Spinal cord (tissue), 10 donors: ENCODE measurements around the gene ZNF215. TPM values are rescaled to one million over a fixed set of nuclear protein-coding genes. Genes with fewer than 3 reads are reported as not detected.
"Not testable (repeated sequence)": the region's sequence is repeated elsewhere in the genome, so short reads cannot be mapped to it uniquely, and the experiment has no call there.

Experiments
- DNase-seq, 6 donors: peaks; one replicate each; pipeline versions ENCODE4 v3.0.0 to v3.0.0-alpha.2; 2013 to 2015; ENCODE audit warnings: low spot score in 6 of 6, low read depth in 4 of 6
- H3K27ac ChIP-seq: one replicate; pipeline ENCODE4 v1.5.1; 2013; ENCODE audit warnings: low read depth, low read length, control low read depth
- H3K27me3 ChIP-seq: one replicate; pipeline ENCODE4 v1.6.1; 2013; ENCODE audit warnings: low read length; ENCODE audit not compliant: control insufficient read depth, insufficient read depth
- H3K36me3 ChIP-seq: one replicate; pipeline ENCODE4 v1.6.1; 2013; ENCODE audit warnings: low read length; ENCODE audit not compliant: control insufficient read depth, insufficient read depth
- H3K4me1 ChIP-seq: one replicate; pipeline ENCODE4 v1.6.1; 2013; ENCODE audit warnings: low read length; ENCODE audit not compliant: control insufficient read depth, insufficient read depth
- H3K4me3 ChIP-seq: one replicate; pipeline ENCODE4 v1.5.1; 2013; ENCODE audit warnings: low read depth, low read length, control low read depth
- H3K9me3 ChIP-seq: one replicate; pipeline ENCODE4 v1.6.1; 2013; ENCODE audit warnings: low read length; ENCODE audit not compliant: control insufficient read depth, insufficient read depth
- WGBS: methylation state at CpG from one replicate; pipeline ENCODE4 v1.1.5; 2013; ENCODE audit warnings: missing lambda C conversion rate; ENCODE audit not compliant: insufficient coverage; 5-methylcytosine and 5-hydroxymethylcytosine counted together
- polyA plus RNA-seq, 2 donors: library from polyadenylated mRNA; unstranded; fragments of 120-200 nt; gene quantifications; one replicate each; pipeline ENCODE4 v1.2.1, GENCODE V29; 2013; ENCODE audit not compliant: insufficient read length in 2 of 2
- total RNA-seq, 2 donors: library from RNA; depleted of rRNA in 1 of 2; stranded (reverse); fragments of 120-200 nt in 1 of 2; fragments of >200 nt in 1 of 2; gene quantifications; one replicate each; pipeline versions ENCODE4 v1.2.3 to v1.2.4, GENCODE V29; 2013 to 2014
- donor health status: healthy.

The ZNF215 gene
- total and polyA plus RNA-seq, 4 donors: 2.5 to 4.3 (median 2.9) TPM

DNA sequence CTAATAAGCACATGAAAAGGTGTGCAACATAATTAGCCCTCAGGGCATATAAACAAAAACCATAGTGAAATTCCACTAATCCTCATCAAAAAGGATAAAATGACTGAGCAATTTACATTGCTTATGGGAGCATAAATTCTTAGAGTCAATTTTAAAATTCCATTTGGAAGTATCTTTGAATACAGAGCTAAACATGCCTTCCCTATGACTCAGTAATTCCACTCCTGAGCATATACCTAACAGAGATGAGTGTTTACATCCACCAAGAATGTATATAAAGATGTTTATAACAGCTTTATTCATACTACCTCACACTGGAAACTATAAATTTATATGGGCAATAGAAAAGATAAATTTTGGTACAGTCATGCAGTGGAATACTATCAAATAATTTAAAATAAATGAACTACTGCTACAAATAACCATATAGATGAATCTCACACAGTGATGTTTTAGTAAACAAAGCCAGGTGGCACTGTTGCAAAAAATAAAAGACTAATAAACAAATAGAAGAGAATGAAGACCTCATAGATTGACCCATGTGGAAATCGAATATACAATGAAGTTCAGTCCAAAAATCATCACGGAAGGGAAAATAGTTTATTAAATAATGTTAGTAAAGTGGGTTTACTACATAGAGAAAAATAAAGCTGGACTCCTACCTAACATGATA, 25.8 kb upstream of the ZNF215 start:
- no peak for DNase-seq
- no peaks in the 10 kb centered on the region for H3K36me3 ChIP-seq
- no peaks in the 10 kb centered on the region for H3K27me3 ChIP-seq
- no peaks in the 10 kb centered on the region for H3K9me3 ChIP-seq
- no peaks in the 10 kb centered on the region for H3K4me1 ChIP-seq
- no CpG with 5 or more reads among the region's 2 CpGs for WGBS
- no peak overlapping the region for H3K27ac ChIP-seq
- no peak overlapping the region for H3K4me3 ChIP-seq

DNA sequence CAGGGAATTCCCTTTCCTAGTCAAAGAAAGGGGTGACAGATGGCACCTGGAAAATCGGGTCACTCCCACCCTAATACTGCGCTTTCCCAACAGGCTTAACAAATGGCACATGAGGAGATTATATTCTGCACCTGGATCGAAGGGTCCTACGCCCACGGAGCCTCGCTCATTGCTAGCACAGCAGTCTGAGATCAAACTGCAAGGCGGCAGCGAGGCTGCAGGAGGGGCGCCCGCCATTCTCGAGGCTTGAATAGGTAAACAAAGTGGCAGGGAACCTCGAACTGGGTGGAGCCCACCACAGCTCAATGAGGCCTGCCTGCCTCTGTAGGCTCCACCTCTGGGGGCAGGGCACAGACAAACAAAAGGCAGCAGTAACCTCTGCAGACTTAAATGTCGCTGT, 21.4 kb upstream of the ZNF215 start:
- not testable (repeated sequence) for H3K27me3 ChIP-seq, DNase-seq, H3K36me3 ChIP-seq, H3K4me3 ChIP-seq, H3K9me3 ChIP-seq, H3K4me1 ChIP-seq, H3K27ac ChIP-seq
- 93% methylated on average over 11 of the region's 13 CpGs for WGBS

DNA sequence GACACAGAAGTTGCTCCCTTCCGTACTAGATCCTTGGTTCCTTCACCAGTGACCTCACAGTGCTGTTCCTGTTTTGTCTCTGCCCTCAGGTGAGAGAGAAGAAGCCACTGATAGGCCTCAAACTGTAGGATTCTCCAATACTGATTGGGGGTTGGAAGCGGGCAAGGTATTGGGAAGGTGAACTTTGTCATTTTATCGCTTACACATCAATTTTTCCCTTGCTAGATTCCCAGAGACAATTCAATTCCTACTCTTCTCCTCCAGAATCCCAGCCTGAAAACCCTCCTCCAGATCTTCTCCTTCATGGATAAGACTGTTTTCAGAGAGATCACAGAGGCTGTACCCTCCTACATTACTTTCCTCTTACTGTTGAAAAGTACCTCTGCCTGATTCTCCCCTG, 14.8 kb upstream of the ZNF215 start:
- Histone ChIP-seq H3K27ac (no peak overlapping the region), H3K4me1 (no peaks in the 10 kb centered on the region), H3K36me3 (no peaks in the 10 kb centered on the region), H3K4me3 (no peak overlapping the region), H3K27me3 (no peaks in the 10 kb centered on the region), H3K9me3 (no peaks in the 10 kb centered on the region)
- WGBS: 100% methylated on average over 1 of the region's 3 CpGs
- no peak for DNase-seq

DNA sequence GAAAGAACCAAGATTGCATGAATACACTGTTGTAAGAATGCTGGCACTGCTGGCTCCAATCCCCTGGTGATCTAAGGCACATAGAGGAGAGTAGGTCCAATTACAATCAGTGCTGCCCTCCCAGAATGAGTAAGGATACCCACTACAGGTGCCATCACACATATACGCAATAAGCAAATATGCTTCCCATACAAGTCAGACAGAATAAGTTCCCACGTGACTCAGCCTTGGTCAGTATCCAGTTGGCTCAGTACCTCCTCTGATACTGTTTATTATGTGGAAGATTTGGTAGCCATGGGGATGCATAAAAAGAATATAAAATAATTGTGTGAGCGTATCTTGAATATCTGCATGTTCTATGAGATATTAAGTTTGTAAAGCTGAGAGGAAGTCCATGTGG, 14.3 kb upstream of the ZNF215 start:
- no peak for DNase-seq
- no peaks in the 10 kb centered on the region for H3K27me3 ChIP-seq
- H3K27ac ChIP-seq: no peak overlapping the region
- H3K4me1 ChIP-seq: no peaks in the 10 kb centered on the region
- H3K9me3 ChIP-seq: no peaks in the 10 kb centered on the region
- no peak overlapping the region for H3K4me3 ChIP-seq
- H3K36me3 ChIP-seq: no peaks in the 10 kb centered on the region
- 90% methylated on average over 2 of the region's 3 CpGs for WGBS

DNA sequence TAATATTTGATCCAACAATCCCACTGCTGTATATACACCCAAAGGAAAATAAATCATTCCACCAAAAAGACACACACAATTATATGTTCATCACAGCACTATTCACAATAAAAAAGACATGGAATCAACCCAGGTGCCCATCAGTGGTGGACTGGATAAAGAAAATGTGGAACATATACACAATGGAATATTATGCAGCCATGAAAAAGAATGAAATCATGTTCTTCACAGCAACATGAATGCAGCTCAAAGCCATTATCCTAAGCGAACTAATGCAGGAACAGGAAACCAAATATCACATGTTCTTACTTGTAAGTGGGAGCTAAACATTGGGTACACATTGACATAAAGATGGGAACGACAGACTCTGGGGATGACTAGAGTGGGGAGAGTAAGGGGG, 6.5 kb upstream of the ZNF215 start:
- DNase-seq: no peak
- no peaks in the 10 kb centered on the region for H3K27me3 ChIP-seq
- H3K36me3 ChIP-seq: no peaks in the 10 kb centered on the region
- H3K4me1 ChIP-seq: no peaks in the 10 kb centered on the region
- WGBS: no CpG with 5 or more reads among the region's 2 CpGs
- H3K4me3 ChIP-seq: no peak overlapping the region
- no peak overlapping the region for H3K27ac ChIP-seq
- no peaks in the 10 kb centered on the region for H3K9me3 ChIP-seq

DNA sequence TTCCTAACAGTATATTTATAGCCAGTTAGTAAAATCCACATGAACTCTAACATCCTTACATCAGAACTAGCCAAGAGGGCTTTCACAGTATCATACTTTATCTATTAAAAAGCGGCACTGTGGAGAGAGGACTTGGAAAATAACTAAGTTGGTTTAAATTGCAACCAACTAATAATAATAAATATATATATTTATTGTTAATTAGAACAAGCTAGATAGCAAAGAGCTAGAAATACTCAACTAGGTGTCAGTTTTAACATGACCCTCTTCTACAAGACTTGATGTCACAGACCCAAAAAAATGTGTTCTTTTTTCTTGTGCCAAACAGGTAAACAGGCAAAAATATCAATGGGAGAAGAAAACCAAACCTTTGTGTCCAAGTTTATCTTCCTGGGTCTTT, 5.5 kb upstream of the ZNF215 start, which contains the start of gene OR2D3:
Gene OR2D3, plus strand, starts transcription at position 301 of the 400 bp plus-strand sequence. Its CDS starts 0 bp downstream, at position 301.
- no peak within 1 kb of the TSS for H3K27ac ChIP-seq
- H3K27me3 ChIP-seq: no peaks in the 10 kb centered on the region
- no peak within 1 kb of the TSS for H3K4me3 ChIP-seq
- H3K4me1 ChIP-seq: no peaks in the 10 kb centered on the region
- no peak for DNase-seq
- no peaks in the 10 kb centered on the region for H3K36me3 ChIP-seq
- no peaks in the 10 kb centered on the region for H3K9me3 ChIP-seq
- WGBS: no CpG with 5 or more reads among the region's 1 CpG

DNA sequence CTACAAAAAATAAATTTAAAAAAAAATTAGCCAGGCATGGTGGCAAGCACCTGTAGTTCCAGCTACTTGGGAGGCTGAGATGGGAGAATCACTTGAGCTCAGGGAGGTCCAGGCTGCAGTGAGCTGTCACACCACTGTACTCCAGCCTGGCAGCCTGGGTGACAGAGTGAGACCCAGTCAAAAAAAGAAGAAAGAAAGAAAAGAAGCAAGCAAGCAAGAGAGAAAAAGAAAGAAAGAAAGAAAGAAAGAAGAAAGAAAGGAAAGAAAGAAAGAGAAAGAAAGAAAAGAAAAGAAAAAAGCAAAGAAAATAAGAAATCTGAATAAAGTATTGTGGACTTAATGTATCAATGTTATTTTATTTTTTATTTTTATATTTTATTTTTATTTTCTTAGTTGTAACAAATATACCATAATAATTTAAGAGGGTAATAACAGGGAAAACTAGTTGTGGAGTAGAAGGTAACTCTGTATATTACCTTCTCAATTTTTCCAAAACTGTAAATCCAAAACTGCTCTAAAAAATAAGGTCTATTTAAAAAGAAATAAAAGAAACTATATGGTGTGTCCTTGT, 1.1 kb upstream of the ZNF215 start:
- H3K4me1 ChIP-seq: peaks cover 9% of the 10 kb centered on the region
- H3K27ac ChIP-seq: no peak overlapping the region
- H3K4me3 ChIP-seq: no peak overlapping the region
- no peaks in the 10 kb centered on the region for H3K27me3 ChIP-seq
- no peaks in the 10 kb centered on the region for H3K36me3 ChIP-seq
- no peaks in the 10 kb centered on the region for H3K9me3 ChIP-seq
- no peak for DNase-seq

DNA sequence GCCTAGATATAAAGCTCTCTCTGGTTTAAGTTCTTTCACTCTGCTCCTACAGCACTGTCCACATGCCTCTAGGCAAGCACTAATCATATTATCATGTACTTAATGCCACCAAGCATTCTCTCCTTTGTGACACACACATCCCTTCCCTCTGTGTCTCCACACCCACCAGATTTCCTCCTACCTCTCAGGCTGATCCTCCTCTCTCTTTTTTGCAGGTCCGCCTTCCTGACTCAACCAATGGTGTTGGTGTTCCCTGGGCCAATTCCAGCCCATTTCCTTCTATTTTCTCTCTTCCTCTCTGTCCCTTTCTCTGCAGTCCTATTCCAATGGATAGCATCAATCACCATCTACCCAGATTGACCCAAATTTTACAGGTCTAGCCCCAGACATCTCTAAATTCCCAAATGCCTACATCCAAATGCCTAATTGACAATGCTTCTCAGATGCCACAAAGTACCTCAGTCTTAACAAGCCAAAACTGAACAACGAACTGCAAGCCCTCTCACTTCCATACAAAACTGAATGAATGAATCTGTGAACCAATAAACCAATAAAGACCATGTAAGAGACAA, 504 bp upstream of the ZNF215 start:
- Histone ChIP-seq H3K36me3 (no peaks in the 10 kb centered on the region), H3K4me1 (peaks cover 9% of the 10 kb centered on the region), H3K4me3 (peak overlapping the region; percentile 68), H3K27ac (no peak overlapping the region), H3K9me3 (no peaks in the 10 kb centered on the region), H3K27me3 (no peaks in the 10 kb centered on the region)
- peak in 1 of 6 donors; percentile 12 for DNase-seq
- WGBS: 90% methylated on average over 1 of the region's 2 CpGs

DNA sequence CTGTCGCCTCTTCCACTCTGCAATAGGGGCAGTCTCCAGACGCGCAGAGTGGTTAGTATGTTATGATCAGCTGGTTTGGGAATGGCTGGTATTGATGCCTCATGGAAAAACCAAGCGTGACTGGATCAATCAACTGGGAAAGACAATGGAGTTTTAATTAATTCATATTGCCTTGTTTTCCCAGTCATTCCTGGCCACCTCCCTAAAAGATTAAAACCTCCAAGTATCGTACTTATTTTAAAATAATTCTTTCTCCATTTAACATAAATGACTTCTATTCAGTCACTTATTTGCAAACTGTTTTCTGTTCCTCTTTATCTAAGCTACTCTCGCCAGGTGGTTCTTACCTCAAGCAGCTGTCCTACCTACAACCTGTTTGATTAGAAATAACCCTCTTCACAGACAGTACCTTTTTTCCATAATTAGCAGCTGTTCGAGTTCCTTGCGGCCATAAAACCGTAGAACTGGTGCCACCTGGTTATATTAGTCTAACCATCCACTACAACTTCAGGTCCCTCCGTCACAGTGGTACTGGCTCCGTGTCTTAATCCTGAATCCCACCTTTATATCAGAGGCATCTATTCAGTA, 898 bp downstream of the ZNF215 start:
- Histone ChIP-seq H3K9me3 (no peaks in the 10 kb centered on the region), H3K4me3 (peak overlapping the region; percentile 68), H3K27ac (no peak overlapping the region), H3K27me3 (no peaks in the 10 kb centered on the region), H3K4me1 (peaks cover 9% of the 10 kb centered on the region), H3K36me3 (no peaks in the 10 kb centered on the region)
- 19% methylated on average over 5 of the region's 11 CpGs for WGBS
- DNase-seq: peak in 1 of 6 donors; percentile 10

DNA sequence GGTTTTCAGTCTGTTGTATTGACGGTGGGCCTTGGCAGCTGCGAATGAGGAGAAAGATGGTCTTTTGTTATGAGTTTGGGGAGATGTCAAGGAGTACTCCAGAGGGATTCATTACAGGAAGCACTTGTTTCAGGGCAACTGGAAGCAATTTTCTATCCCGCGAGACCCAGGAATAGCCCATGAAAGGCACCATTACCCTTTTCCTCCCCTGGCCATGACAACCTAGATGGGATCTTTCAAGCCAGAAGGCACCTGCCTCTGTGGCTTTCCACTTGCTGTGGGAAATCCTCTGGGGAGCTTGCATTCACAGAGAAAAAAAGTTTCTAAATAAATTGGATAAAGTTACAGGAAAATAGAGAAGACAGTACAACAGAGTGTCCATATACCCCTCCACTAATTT, 2.7 kb downstream of the ZNF215 start:
- Histone ChIP-seq H3K4me3 (no peak overlapping the region), H3K9me3 (no peaks in the 10 kb centered on the region), H3K27ac (no peak overlapping the region), H3K4me1 (peaks cover 9% of the 10 kb centered on the region), H3K27me3 (no peaks in the 10 kb centered on the region), H3K36me3 (no peaks in the 10 kb centered on the region)
- DNase-seq: no peak
- WGBS: 79% methylated on average over 3 of the region's 4 CpGs
